Activated B cell treated with CpG ODN at 0.5 μM for 24 hours (primary cell): ENCODE data around the gene SH2D3C. TPM values are rescaled to one million over a fixed set of nuclear protein-coding genes. Genes with fewer than 3 reads are reported as not detected.

Experiments used
- ATAC-seq: fragments of 200-7000 bp; cut with Tn5 transposase; one replicate; pipeline ENCODE4 v1.10.0; 2021; ENCODE audit warnings: low read depth, mild to moderate bottlenecking, moderate library complexity
- CTCF ChIA-PET: fragments of 350-600 bp; sonication (Branson Sonifier 250); formaldehyde crosslinking; loops from one replicate; lab custom pipeline; 2021; ENCODE audit warnings: antibody characterized with exemption; lab: Charles Lee
- POLR2A ChIA-PET: fragments of 350-600 bp; sonication (Branson Sonifier 250); formaldehyde crosslinking; loops from one replicate; lab custom pipeline; 2021; ENCODE audit warnings: antibody characterized with exemption; lab: Charles Lee
- DNase-seq: peaks from one replicate; pipeline ENCODE4 v3.0.0; 2022
- H3K27ac Mint-ChIP-seq: one replicate; pipeline ENCODE4 v1.8.0; 2020; ENCODE audit warnings: mixed read lengths
- H3K27me3 Mint-ChIP-seq: one replicate; pipeline ENCODE4 v1.8.0; 2021; ENCODE audit warnings: mixed read lengths
- H3K36me3 Mint-ChIP-seq: one replicate; pipeline ENCODE4 v1.8.0; 2021; ENCODE audit warnings: low read depth, mixed read lengths
- H3K4me1 Mint-ChIP-seq: one replicate; pipeline ENCODE4 v1.8.0; 2021; ENCODE audit warnings: mixed read lengths
- H3K4me3 Mint-ChIP-seq: one replicate; pipeline ENCODE4 v1.8.0; 2020; ENCODE audit warnings: mild to moderate bottlenecking, mixed read lengths
- H3K9me3 Mint-ChIP-seq: one replicate; pipeline ENCODE4 v1.8.0; 2020; ENCODE audit warnings: mixed read lengths
- intact Hi-C: fragments of 100-400 bp; cut with micrococcal nuclease; formaldehyde crosslinking; loops from one replicate; pipeline ENCODE4 v1.15.1; 2024
- total RNA-seq: library from RNA; stranded (reverse); gene quantifications from 2 replicates; pipeline ENCODE4 v1.2.3, GENCODE V29; 2022
- TF ChIP-seq, protein P1 (sequence below): fragments of 200-600 bp; IDR thresholded peaks from one replicate; pipeline ENCODE4 v1.8.0; 2022; ENCODE audit warnings: antibody characterized with exemption, mild to moderate bottlenecking

The SH2D3C gene
- total RNA-seq, 1 donor from 2014 or later: 51.8 TPM

DNA sequence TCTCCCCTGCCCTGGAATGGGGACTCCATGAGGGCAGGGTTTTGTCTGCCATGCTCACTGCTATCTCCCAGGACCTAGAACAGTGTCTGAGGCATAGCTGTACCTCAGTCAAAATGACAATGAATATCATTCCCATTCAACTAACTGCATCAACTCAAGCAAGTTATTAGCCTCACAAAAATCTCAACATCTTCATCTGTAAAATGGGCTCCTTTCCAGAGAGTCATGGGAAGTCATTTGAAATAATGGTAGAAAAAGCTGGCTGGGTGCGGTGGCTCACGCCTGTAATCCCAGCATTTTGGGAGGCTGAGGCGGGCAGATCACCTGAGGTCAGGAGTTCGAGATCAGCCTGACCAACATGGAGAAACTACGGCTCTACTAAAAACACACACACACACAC, 9.4 kb downstream of the SH2D3C start:
- ChIA-PET CTCF (interaction anchor here (1.3 to 4.1 kb wide), 2 partner anchors 9 to 15 kb away, joined by 3 to 32 read pairs; partner anchors contain the start of genes CDK9 and SH2D3C), POLR2A (interaction anchor here (1.6 to 7.6 kb wide), 5 partner anchors 10 to 147 kb away, joined by 3 to 96 read pairs (median 27); partner anchors contain the start of genes CDK9, FPGS, SH2D3C and TOR2A)
- no peaks in the 10 kb centered on the region for H3K9me3 Mint-ChIP-seq
- H3K27me3 Mint-ChIP-seq: no peaks in the 10 kb centered on the region
- no peak for ATAC-seq
- no peak for DNase-seq
- TF ChIP-seq, protein P1, sequence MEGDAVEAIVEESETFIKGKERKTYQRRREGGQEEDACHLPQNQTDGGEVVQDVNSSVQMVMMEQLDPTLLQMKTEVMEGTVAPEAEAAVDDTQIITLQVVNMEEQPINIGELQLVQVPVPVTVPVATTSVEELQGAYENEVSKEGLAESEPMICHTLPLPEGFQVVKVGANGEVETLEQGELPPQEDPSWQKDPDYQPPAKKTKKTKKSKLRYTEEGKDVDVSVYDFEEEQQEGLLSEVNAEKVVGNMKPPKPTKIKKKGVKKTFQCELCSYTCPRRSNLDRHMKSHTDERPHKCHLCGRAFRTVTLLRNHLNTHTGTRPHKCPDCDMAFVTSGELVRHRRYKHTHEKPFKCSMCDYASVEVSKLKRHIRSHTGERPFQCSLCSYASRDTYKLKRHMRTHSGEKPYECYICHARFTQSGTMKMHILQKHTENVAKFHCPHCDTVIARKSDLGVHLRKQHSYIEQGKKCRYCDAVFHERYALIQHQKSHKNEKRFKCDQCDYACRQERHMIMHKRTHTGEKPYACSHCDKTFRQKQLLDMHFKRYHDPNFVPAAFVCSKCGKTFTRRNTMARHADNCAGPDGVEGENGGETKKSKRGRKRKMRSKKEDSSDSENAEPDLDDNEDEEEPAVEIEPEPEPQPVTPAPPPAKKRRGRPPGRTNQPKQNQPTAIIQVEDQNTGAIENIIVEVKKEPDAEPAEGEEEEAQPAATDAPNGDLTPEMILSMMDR: no peak
- intact Hi-C loops: no loop called here
- H3K4me3 Mint-ChIP-seq: peak overlapping the region; percentile 38
- H3K4me1 Mint-ChIP-seq: peaks cover 74% of the 10 kb centered on the region
- peaks cover 75% of the 10 kb centered on the region for H3K36me3 Mint-ChIP-seq
- H3K27ac Mint-ChIP-seq: peak overlapping the region; percentile 80

DNA sequence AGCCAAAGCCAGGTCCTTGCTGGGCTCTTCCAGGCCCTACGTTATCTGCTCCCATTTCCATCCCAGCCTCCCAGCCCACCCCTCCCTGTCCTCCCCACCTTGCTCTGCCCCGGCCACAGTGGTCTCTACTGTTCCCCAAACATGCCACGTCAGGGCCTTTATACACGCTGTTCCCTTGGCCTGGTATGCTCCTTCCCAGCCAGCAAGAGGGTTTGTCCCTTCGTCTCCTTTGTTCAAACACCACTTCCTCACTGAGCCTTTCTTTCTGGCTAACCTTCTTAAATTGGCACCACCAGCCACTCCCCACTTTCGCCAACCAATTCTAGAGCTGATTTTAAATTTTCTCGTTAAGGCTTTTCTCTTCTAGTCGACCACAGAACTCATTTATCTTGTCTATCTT, 9.8 kb downstream of the SH2D3C start:
- ChIA-PET POLR2A (interaction anchor here (1.6 to 7.6 kb wide), 3 partner anchors 15 to 147 kb away, joined by 3 to 96 read pairs (median 5); partner anchors contain the start of genes CDK9 and TOR2A), CTCF (interaction anchor here (1.3 to 4.1 kb wide), 2 partner anchors 9 to 15 kb away, joined by 3 to 32 read pairs; partner anchors contain the start of genes CDK9 and SH2D3C)
- H3K9me3 Mint-ChIP-seq: no peaks in the 10 kb centered on the region
- ATAC-seq (no peak), DNase-seq (no peak)
- peaks cover 75% of the 10 kb centered on the region for H3K36me3 Mint-ChIP-seq
- H3K4me1 Mint-ChIP-seq: peaks cover 74% of the 10 kb centered on the region
- TF ChIP-seq, protein P1: no peak
- peak overlapping the region; percentile 80 for H3K27ac Mint-ChIP-seq
- intact Hi-C loops: no loop called here
- H3K27me3 Mint-ChIP-seq: no peaks in the 10 kb centered on the region
- peak overlapping the region; percentile 38 for H3K4me3 Mint-ChIP-seq

DNA sequence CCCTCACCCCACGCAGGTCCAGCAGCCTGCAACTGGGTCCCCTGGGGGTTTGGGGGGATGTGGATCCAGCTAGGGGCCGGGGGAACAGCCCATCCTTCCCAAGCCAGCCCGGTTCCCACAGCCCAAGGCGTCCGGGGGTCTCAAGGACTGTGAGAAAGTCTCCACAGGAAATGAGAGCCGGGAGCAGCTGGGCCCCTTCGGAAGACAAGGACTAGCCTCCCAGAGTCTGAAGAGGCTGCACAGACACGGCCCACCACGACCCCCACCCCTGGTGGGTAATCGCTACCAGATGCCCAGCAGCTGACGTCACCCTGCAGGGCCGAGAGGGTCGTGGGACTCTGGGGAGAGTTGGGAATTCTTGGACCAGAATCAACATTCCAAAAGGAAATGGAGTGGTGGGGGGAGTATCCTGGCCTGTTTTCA, 10.5 kb downstream of the SH2D3C start:
- Mint-ChIP-seq H3K27me3 (no peaks in the 10 kb centered on the region), H3K9me3 (no peaks in the 10 kb centered on the region), H3K4me3 (no peak overlapping the region), H3K36me3 (peaks cover 74% of the 10 kb centered on the region), H3K27ac (peak overlapping the region; percentile 86), H3K4me1 (peaks cover 80% of the 10 kb centered on the region)
- CTCF ChIA-PET: interaction anchor here (1.3 to 1.5 kb wide), 2 partner anchors 10 to 33 kb away, joined by 3 to 5 read pairs; partner anchors contain the start of genes SH2D3C and TOR2A
- POLR2A ChIA-PET: interaction anchor here (0.6 to 7.6 kb wide), 4 partner anchors 8 to 16 kb away, joined by 3 to 96 read pairs (median 8); partner anchors contain the start of gene CDK9
- ATAC-seq (no peak), DNase-seq (no peak)
- TF ChIP-seq, protein P1: no peak
- intact Hi-C loops: no loop called here

DNA sequence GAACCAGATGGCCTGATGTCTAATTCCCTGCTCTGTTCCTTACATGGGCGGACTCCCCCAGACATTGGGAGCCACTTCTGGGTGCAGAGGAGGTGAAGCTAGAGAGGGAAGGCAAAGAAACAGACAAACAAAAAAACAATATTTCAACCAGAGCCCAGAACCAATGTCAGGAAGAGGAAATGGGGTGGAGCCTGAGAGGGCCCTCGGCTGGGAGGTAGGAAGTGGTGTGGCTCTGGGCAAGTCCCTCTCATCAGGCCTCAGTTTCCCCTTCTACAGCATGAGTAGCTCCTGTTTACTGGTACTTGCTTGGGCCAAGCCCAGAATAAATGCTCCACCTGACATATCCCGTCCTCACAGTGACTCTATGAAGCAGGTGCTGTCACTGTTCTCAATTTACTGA, 11.1 kb downstream of the SH2D3C start:
- Mint-ChIP-seq H3K9me3 (no peaks in the 10 kb centered on the region), H3K27ac (peak overlapping the region; percentile 86), H3K4me3 (peak overlapping the region; percentile 50), H3K36me3 (peaks cover 74% of the 10 kb centered on the region), H3K4me1 (peaks cover 84% of the 10 kb centered on the region), H3K27me3 (no peaks in the 10 kb centered on the region)
- TF ChIP-seq, protein P1: no peak
- no peak for DNase-seq
- ATAC-seq: no peak
- ChIA-PET CTCF (interaction anchor here (0.9 to 1.8 kb wide), 3 partner anchors 17 to 96 kb away, joined by 4 to 5 read pairs (median 5); partner anchors contain the start of gene TOR2A), POLR2A (interaction anchor here (0.6 to 1.9 kb wide), 4 partner anchors 9 to 17 kb away, joined by 3 to 9 read pairs (median 4); no protein-coding TSS in a partner anchor)
- intact Hi-C loops: no loop called here

DNA sequence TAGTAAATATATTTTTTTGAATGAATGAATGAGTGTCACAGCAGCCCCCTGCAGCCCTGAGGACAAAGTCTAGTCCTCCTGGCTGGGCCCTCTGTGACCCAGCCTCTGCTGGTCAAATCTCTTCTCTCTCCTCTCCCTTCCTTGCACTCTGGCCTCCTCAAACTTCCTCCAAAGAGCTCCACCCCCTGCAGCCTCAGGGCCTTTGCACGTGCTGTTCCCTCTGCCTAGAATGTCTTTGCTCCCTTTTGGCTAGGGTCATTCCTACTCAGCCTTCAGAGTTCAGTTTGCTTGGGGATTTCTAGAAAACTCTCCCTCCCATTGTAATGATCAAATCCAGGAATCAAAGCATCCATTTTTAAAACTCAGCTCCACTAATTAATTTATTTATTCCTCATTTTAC, 13.0 kb downstream of the SH2D3C start:
- TF ChIP-seq, protein P1: no peak
- Mint-ChIP-seq H3K27me3 (no peaks in the 10 kb centered on the region), H3K9me3 (no peaks in the 10 kb centered on the region), H3K36me3 (peaks cover 70% of the 10 kb centered on the region), H3K4me3 (no peak overlapping the region), H3K27ac (no peak overlapping the region), H3K4me1 (peaks cover 74% of the 10 kb centered on the region)
- POLR2A ChIA-PET: interaction anchor here (0.7 kb wide), 1 partner anchor 94 kb away, joined by 4 read pairs; no protein-coding TSS in a partner anchor
- no peak for ATAC-seq
- intact Hi-C loops: no loop called here
- no peak for DNase-seq
- CTCF ChIA-PET: interaction anchor here (0.8 to 4.1 kb wide), 5 partner anchors 19 to 152 kb away, joined by 3 to 25 read pairs (median 3); partner anchors contain the start of genes ST6GALNAC4 and TOR2A
